Activated naive CD8-positive, alpha-beta T cell treated with anti-CD3 and anti-CD28 coated beads, Interleukin-2, amount 50 U/mL, for 16 hours (primary cell): Measurements from ENCODE around the gene PAPOLA.
"Not testable (repeated sequence)": the region's sequence is repeated elsewhere in the genome, so short reads cannot be mapped to it uniquely, and the experiment has no call there.

Experiments
- DNase-seq: peaks from one replicate; pipeline ENCODE4 v3.0.0-alpha.2; 2020; ENCODE audit warnings: low read depth, low spot score

Gene PAPOLA

DNA sequence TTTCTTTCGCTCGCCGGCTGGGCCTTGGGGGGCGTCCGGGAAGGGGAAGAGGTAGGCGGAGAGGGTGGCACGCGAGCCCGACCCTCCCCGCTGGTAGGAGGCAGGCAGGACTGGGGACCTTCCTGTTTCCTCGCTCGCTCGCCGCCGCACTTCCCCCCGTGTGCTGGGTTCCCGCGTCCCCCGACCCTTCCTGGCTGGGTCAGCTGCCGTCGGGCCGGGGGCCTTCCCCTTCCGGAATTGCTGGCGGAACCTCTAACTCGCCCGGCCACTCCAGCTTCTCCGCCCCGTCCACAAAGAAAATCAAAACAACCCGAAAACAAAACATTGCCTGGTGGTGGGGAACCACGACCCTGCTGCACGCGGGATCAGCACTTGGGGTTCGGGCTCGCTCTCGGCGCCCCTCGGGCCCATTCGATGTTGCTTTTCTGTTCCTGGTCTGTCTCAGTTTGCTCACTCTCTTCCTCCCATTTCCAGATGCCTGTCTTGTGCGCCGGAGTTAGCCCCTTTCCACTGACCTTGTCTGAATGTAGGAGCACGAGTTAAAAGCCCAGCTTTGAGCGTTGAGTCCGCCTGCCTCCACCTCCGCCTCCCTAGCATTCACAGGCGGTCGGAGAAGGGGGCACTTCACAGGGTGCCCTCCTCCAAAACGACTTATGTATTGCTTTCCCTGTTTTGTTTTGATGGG, 581 bp downstream of the PAPOLA start:
- no peak for DNase-seq

DNA sequence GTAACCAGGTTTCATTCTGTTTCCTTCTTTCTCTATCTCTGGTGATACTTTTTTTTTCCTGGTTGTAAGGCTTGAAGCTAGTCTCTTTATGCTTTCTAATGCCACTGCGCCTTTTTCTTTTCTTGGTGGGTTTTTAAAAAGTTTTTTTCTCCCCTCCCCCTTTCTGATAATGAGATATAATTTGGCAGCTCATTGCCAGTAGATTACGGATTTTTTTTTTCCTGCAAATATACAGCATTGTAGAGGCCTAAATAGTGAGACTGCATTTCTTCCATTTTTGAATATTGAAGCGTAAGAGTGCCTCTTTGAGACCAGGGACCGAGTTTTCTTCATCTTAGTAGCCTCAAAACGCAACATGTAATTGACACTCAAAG, 1.1 kb downstream of the PAPOLA start:
- no peak for DNase-seq

DNA sequence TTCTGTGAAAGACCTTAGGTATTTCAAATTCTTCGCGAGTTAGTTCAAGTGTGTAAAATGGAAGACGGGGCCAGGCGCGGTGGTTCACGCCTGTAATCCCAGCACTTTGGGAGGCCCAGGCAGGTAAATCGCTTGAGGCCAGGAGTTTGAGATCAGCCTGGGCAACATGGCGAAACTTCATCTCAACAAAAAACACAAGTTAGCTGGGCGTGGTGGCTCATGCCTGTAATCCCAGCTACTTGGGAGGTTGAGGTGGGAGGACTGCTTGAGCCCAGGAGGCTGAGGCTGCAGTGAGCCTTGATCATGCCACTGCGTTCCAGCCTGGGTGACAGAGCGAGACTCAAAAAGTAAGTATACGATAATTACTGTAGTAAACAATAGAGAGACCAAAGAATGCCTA, 2.2 kb downstream of the PAPOLA start:
- not testable (repeated sequence) for DNase-seq

DNA sequence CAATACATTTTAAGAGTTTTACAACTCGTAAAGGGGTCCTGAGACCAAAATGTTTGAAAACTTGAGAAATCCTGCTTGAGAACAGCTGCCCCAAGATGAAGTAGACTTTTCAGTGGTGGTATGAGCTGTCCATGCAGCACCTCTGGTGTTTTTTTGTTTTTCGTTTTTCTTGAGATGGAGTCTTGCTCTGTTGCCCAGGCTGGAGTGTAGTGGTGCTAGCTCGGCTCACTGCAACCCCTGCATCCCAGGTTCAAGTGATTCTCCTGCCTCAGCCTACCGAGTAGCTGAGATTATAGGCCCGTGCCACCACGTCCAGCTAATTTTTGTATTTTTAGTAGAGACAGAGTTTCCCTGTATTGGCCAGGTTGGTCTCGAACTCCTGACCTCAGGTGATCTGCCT, 5.5 kb downstream of the PAPOLA start:
- DNase-seq: no peak

DNA sequence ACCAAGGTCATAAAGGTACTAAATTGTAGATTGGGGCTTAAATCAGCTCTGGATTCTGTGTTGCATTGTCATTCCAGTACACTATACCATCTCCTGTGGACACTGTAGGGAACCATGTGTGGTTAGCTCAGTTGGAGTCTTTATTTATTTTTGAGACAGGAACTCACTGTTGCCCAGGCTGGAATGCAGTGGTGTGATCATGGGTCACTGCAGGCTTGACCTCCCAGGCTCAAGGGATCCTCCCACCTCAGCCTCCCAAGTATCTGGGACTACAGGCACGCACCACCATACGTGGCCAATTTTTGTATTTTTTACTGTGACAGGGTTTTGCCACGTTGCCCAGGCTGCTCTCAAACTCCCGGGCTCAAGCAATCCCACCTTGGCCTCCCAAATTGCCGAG, 6.7 kb downstream of the PAPOLA start:
- DNase-seq: no peak

DNA sequence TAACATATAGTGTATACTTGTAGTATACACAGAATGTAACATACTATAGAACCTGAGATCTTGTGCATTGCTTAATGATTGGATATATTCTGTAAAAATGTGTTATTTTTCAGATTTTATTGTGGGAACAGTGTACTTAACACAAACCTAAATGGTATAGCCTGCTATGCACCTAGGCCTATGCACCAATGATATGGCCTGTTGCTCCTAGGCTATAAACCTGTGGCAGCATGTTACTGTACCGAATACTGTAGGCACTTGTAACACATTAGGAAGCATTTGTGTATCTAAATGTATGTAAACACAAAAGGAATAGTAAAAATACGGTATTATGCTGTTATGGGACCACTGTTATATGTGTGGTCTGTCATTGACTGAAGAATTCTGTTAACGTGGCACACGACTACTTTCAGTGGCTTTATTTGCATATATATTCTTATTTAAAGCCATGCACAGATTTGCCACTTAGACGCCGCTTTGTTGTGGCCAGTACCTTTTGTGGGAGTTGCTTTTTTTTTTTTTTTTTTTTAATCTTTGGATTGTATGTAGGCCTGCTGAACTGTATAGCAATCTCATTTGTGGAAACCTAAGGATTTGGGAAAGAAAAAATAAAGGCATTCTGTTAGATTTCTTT, 7.4 kb downstream of the PAPOLA start:
- no peak for DNase-seq

DNA sequence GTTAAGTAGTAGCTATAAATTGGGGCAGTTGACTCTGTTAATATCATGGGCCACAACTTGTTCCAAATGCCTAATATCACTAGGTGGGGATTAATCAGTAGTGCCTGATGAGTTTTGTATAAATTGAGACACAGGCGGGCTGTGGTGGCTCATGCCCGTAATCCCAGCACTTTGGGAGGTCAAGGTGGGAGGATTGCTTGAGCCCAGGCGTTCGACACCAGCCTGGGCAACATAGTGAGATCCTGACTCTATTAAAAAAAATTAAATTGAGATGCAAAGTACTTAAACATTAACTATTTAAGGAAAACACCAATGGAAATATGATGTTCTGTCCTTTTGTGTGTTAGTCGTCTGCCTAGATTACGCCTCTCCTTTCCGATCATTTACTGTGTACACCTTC, 9.0 kb downstream of the PAPOLA start:
- DNase-seq: no peak

DNA sequence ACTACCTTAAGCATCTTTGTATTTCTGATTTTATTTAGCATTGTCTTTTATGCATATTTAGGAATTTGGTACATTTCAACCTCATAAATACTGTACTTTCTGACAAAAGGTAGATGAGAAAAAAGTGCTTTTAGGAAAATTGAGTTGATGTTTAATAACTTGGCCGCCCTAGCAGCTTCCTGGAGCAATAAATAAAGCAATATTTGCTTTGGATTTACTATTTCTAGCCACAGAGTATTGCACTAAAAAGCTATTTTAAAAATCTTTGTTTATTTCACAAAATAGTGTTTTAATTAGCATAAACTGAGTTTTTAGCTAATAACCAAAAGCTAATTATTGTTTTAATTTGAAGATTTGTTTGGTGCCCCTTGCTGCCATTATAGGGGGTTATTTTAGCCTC, 9.5 kb downstream of the PAPOLA start:
- no peak for DNase-seq

DNA sequence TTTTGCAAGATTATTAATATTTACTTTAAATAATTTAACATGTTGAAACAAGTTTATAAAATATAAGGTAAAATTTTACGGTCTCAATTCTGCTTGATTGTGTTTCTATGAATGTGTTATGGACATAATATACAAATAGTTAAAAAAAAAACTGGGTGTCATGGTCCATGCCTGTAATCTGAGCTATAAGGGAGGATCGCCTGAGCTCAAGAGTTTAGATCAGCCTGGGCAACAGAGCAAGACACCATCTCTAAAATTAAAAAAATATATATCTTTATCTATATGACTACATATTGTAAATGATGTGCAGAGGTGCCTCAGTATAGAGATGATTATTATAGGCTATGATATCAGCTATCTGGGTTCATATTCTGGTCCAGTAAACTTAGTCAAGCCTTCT, 9.9 kb downstream of the PAPOLA start:
- DNase-seq: no peak

DNA sequence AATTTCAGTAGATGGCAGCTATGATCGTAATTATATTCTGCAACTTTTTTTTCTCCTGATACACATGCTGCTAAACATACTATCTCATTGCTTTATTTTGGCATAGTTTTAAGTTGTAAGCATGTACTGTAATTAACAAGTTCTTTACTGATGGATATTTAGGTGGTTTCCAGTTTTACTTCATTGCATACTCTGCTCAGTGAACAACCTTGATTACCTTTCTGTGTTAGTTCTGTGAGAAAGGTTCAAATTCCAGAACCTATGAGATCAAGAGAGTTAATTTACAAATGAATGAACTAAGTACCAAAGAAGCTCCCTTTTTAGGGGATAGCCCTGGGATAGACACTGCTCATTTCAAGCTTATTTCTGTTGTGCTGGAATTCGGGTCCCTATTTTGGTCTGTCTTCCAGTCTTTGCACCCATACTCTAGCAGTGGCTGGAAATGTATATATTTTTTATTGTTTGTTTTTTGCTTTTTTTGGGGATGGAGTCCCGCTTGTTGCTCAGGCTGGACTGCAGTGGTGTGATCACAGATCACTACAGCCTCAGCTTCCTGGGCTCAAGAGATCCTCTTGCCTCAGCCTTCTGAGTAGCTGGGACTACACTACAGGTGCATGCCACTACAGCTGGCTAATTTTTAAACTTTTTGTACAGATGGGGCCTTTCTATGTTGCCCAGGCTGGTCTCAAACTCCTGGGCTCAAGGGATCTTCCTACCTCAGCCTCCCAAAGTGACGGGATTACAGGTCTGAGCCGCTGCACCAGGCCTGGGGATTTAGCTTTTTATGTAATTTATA, 10.6 kb downstream of the PAPOLA start:
- DNase-seq: no peak

DNA sequence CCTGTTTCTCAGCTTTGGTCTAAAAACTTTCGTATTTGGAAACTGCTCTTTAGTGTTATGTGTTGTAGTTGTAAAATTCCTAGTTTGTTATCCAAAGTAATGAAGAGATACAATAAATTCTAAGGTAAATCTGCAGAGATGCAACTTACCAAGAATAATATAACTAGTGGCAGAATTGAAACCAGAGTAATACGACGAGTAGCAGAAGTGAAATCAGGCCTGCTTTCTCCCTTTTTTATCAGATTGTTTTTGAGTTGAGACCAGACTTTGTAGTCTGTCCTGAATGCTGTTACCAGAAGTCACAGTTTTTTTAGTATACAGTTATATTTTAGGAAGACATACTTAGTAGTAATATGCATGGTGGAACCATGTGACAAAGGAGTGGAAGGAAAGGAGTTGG, 12.5 kb downstream of the PAPOLA start:
- DNase-seq: no peak

DNA sequence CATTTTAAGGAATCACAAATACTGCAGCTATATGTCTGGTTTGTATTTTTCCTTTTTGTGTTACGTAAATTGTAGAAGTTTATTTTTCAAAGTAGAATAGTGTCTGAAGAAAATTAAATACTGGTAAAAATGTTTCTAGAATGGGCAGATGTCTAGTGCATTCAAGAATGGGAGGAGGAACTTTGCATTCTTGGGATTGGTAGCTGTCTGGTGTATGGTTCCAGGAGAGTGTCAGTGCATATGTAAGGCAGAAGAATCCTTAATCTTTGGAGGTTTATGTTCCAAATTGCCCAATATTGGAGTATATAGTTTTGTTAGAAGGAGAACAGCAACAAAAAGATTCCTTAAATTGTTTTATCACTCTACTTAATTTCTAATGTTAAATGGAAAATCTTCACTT, 13.5 kb downstream of the PAPOLA start:
- no peak for DNase-seq

DNA sequence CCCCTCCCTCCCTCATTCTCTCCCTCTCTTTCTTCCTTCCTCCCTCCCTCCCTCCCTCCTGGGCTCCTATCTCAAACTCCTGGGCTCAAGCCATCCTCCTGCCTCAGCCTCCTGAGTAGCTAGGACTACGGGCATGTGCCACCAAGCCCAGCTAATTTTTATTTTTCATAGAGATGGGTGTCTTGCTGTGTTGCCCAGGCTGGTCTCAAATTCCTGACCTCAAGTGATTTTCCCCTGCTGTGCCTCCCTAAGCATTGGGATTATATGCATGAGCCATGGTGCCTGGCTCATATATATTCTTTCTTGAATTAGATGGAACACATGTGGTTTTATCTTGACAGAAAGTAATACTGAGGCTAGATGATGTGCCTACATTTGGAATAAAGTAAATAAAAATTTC, 14.2 kb downstream of the PAPOLA start:
- no peak for DNase-seq

DNA sequence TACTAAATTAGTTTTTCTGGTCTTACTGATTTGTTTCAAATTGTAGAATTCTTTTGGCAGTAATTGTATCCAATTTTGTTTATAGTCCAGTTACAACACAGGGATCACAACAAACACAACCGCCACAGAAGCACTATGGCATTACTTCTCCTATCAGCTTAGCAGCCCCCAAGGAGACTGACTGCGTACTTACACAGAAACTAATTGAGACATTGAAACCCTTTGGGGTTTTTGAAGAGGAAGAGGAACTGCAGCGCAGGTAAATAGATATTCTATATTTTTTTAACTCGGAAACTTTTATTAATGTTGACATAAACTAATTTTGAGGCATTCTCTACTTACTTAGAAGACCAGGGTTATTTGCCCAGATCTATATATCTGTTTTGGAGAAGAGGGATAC, 17.8 kb downstream of the PAPOLA start:
- DNase-seq: no peak

DNA sequence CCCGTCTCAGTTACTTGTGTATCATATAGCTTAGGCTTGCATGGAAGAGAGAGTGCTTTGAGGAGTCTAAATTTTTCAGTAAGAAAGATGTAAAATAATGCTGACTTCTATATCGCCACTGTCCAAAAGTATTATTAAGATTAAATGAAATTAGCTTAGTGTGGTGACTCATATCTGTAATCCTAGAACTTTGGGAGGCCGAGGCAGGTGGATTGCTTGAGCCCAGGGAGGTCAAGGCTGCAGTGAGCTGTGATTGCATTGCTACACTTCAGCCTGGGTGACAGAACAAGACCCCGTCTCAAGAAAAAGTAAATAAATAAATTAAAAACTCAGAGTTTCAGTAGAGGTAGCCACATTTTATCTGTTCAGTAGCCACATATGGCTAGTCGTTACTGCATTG, 23.3 kb downstream of the PAPOLA start:
- no peak for DNase-seq

DNA sequence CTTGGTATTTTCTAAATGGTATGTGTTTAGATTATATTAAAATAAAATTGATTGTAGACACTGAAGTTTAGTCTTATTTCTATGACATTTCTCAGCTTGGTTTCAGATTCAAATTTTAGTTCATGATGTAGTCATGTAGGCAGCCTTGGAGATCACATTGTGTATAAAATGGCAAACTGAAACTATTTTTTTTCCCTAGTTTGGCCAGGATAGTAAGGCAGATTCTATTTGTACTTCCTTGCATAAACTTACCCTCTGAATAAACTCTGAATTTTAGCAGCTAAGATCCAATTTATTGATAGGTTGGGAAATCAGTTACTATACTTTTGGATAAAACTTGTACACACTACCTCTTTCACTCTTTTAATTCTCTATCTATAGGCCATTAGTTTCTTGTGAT, 30.4 kb downstream of the PAPOLA start:
- no peak for DNase-seq

DNA sequence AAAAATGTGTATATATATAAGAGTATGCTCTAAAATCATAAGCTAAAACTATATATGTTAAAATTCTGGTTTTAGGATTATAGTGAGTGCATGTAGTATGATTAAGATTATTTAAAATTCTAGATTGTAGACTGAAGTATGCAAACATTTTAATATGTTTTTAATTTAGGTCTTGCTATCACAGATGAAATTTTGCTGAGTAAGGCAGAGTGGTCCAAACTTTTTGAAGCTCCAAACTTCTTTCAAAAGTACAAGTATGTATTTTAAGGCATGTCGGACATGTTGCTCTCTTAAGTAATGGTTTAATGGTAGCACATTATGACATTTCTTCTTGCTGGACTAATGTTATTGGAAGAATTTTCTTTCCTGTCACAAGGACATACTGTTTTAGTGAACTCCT, 34.6 kb downstream of the PAPOLA start:
- DNase-seq: no peak

DNA sequence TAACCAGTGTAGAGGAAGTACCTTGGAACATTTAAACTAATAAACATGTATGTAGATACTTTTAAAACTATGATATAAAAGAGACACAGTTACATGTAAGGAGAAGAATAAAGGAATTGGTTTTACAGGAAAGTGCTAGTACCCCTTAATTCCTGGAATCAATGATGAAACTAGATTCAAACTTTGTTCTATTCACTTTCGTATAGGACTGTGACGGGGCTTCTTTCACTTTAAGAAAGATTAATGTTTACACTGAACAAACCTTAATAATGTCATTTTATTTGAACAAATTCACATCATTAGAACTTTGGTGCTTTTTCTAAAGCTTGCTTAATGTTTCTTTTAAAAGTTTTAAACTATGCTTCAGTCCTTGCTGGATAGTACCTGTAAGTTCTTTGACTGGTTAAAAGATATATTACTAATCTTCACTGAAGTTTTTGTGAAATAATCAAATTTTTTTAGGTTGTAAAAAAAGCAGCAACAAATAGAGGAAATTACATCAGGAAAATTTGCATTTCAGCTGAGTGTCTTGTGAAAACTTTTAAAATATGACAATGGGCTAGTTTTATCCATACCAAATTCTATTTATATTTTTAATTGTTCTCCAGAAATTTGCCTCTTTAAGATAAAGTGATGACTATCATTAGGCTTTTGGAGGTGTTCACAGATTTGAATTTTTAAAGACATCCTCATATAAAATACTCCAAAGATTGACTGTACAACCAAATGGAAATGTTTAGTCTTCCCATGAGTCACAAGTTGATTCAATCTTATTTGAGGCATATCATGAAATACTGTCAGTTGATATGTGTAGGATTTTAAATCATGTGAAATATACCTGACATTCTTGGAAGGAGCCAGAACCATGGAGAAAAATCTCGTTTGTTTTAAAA, 36.2 kb downstream of the PAPOLA start:
- DNase-seq: no peak

DNA sequence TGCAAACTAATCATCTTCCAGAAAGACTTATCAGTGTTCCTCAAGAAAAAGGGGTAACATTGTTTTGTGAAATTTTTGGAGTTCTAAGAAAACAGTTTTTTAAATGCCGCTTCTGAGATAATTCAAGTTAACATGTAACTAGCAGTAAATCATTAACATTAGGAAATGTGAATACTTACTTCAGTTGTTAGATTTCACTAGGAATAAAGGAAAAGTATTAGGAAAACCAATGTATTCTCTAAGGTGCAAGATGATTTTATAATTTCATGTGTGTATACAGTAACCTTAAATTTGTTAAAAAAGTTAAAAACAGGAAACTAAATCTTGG, 36.8 kb downstream of the PAPOLA start:
- DNase-seq: no peak

DNA sequence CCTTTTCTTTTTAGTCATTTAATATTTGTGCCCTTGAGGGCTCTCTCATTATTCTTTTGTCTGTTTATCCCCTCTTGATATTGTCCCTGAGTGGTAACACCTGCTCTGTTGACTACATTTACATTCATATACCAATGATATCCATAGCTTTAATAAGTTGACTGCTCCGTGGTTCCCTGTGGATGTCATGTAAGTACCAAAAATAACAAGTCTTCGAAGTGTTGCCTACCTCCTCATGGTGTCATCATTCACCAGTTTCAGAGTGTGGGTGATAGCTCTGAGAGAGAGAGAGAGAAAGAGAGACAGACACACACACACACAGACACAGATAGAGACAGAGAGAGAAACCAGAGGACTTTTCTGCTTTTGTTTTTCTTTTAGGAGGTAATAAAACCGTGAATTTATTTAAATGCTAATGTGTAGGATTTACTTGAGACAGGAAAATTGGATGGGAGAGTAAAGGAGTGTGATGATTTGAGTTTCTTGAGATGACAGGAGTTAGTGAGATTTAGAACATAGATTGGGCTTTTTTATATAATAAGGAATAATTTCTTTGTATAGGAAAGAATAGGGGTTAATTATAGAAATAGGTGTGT, 52.2 kb downstream of the PAPOLA start:
- no peak for DNase-seq

DNA sequence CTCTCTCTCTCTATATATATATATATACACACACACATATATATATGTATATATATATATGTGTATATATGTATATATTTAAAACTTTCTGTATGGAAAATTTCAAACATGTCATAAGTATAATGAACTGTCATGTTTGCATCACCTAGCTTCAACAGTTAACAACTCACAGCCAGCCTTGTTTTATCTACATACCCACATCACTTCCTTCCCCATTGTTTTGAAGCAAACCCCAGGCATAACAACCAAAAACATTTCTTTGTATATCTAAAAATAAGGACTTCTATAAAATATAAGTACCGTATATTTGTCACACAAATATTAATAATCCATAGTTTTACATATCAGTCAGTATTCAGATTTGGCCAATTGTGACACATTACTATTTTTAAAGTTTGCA, 57.4 kb downstream of the PAPOLA start:
- DNase-seq: no peak

DNA sequence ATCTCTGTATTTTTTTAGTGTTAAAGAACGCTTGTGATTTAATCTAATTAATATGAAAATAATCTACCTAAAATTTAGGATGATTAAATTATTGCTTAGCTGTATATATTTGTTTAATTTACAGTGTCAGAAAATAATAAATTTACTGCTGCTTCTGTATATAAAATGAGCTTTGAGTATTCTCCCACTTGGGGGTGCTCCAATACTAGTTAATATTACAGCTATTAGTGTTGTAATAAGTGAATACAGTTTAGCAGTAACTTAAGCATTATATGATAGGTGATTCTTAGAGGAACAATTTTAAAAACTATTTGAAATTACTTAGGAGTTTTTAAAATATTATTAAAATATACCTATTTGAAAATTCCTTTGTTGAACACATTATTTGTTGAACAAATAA, 62.2 kb downstream of the PAPOLA start:
- no peak for DNase-seq
